ENCODE data around the gene GTSF1L. TPM values are rescaled to one million over a fixed set of nuclear protein-coding genes. Genes with fewer than 3 reads are reported as not detected.

GTSF1L gene
- total RNA-seq, 1 donor from 2014 or later = not detected

GRCh38 chr20:43731469-43731868 is 4.7 kb upstream of the GTSF1L start:
- H3K27me3 ChIP-seq = no peaks in the 10 kb centered on the region
- DNase-seq (ENCODE audit: low spot score) = no peak
- H3K79me2 ChIP-seq (ENCODE audit: low read depth) = no peaks in the 10 kb centered on the region
- TF ChIP-seq EZH2phosphoT487 (IDR thresholded peaks at IDR 0.05) (no peak), EZH2 (IDR thresholded peaks at IDR 0.05) (no peak), CTCF (IDR thresholded peaks at IDR 0.05) (no peak)
- H3K27ac ChIP-seq = no peak overlapping the region
- no peak overlapping the region for H3K9ac ChIP-seq
- no peaks in the 10 kb centered on the region for H4K20me1 ChIP-seq (ENCODE audit: low read depth)
- H3K36me3 ChIP-seq = no peaks in the 10 kb centered on the region
- H2AFZ ChIP-seq (replicated peaks) = no peak overlapping the region
- peaks cover 11% of the 10 kb centered on the region for H3K4me1 Mint-ChIP-seq
- H3K9me3 ChIP-seq (ENCODE audit: low read depth) = no peaks in the 10 kb centered on the region
- no peak overlapping the region for H3K4me3 Mint-ChIP-seq
- H3F3A ChIP-seq (ENCODE audit: low read depth) = peaks cover 8% of the 10 kb centered on the region
- no peaks in the 10 kb centered on the region for H3K36me3 Mint-ChIP-seq
- H3K9me3 Mint-ChIP-seq = no peaks in the 10 kb centered on the region
- no peak overlapping the region for H3K4me2 ChIP-seq
- peaks cover 16% of the 10 kb centered on the region for H3K4me1 ChIP-seq
- no peak overlapping the region for H3K27ac Mint-ChIP-seq
- peaks cover 5% of the 10 kb centered on the region for H3K27me3 Mint-ChIP-seq (ENCODE audit: insufficient read depth, low read depth)
- H3K4me3 ChIP-seq = no peak overlapping the region

DNA sequence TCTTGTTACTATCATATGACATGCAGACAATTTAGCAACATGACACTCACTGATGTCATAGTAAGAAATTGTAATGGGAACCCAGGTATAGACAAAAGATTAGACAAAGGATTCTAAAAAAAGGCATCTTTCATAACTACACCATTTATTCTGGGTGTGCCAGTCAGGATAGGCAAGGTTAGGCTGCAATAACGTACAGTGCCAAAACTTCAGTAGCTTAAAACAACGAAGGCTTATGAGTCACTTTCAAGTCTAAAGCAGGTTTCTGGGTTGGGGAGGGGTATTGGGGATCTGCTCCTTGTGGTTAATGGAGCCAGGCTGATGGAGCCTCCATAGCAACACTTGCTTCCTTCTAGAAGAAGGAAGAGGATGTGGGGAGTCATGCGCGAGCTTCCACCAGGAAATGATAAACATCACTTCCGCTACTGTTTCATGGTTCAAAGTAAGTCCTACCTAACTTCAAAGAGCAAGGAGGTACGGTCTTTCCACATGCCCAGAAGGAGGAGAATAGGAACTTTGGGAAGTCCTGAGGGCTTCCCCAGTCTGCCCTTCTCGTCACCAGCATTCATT is 2.0 kb upstream of the GTSF1L start:
- Mint-ChIP-seq H3K27me3 (ENCODE audit: insufficient read depth, low read depth) (peaks cover 4% of the 10 kb centered on the region), H3K9me3 (no peaks in the 10 kb centered on the region), H3K4me3 (no peak overlapping the region), H3K36me3 (no peaks in the 10 kb centered on the region), H3K27ac (no peak overlapping the region), H3K4me1 (peaks cover 10% of the 10 kb centered on the region)
- no peaks in the 10 kb centered on the region for H4K20me1 ChIP-seq (ENCODE audit: low read depth)
- H3K36me3 ChIP-seq = no peaks in the 10 kb centered on the region
- H3K9ac ChIP-seq = no peak overlapping the region
- no peak overlapping the region for H3K27ac ChIP-seq
- no peaks in the 10 kb centered on the region for H3K79me2 ChIP-seq (ENCODE audit: low read depth)
- H3K4me3 ChIP-seq = no peak overlapping the region
- no peaks in the 10 kb centered on the region for H3K27me3 ChIP-seq
- peaks cover 16% of the 10 kb centered on the region for H3K4me1 ChIP-seq
- TF ChIP-seq EZH2phosphoT487 (IDR thresholded peaks at IDR 0.05) (no peak), CTCF (IDR thresholded peaks at IDR 0.05) (no peak), EZH2 (IDR thresholded peaks at IDR 0.05) (no peak)
- H3F3A ChIP-seq (ENCODE audit: low read depth) = peaks cover 8% of the 10 kb centered on the region
- no peak overlapping the region for H2AFZ ChIP-seq (replicated peaks)
- H3K4me2 ChIP-seq = no peak overlapping the region
- no peaks in the 10 kb centered on the region for H3K9me3 ChIP-seq (ENCODE audit: low read depth)
- no peak for DNase-seq (ENCODE audit: low spot score)

GRCh38 chr20:43727980-43728590 is 1.3 kb upstream of the GTSF1L start:
- peaks cover 8% of the 10 kb centered on the region for H3K4me1 Mint-ChIP-seq

More at GRCh38 chr20:43727980-43728590, 1.3 kb upstream of the GTSF1L start:
- H3K9ac ChIP-seq = no peak overlapping the region
- no peak overlapping the region for H3K4me3 ChIP-seq
- no peak for TF ChIP-seq EZH2phosphoT487 (IDR thresholded peaks at IDR 0.05)
- TF ChIP-seq CTCF (IDR thresholded peaks at IDR 0.05) = no peak
- TF ChIP-seq EZH2 (IDR thresholded peaks at IDR 0.05) = no peak
- no peak for DNase-seq (ENCODE audit: low spot score)
- no peak overlapping the region for H3K4me2 ChIP-seq
- H4K20me1 ChIP-seq (ENCODE audit: low read depth) = no peaks in the 10 kb centered on the region
- Mint-ChIP-seq H3K27ac (no peak overlapping the region), H3K9me3 (no peaks in the 10 kb centered on the region), H3K36me3 (no peaks in the 10 kb centered on the region), H3K4me3 (no peak overlapping the region), H3K27me3 (ENCODE audit: insufficient read depth, low read depth) (peaks cover under 1% of the 10 kb centered on the region)
- peaks cover 11% of the 10 kb centered on the region for H3K4me1 ChIP-seq
- H3F3A ChIP-seq (ENCODE audit: low read depth) = peaks cover 3% of the 10 kb centered on the region
- no peaks in the 10 kb centered on the region for H3K27me3 ChIP-seq
- no peak overlapping the region for H2AFZ ChIP-seq (replicated peaks)
- H3K79me2 ChIP-seq (ENCODE audit: low read depth) = no peaks in the 10 kb centered on the region
- no peak overlapping the region for H3K27ac ChIP-seq
- H3K36me3 ChIP-seq = no peaks in the 10 kb centered on the region
- no peaks in the 10 kb centered on the region for H3K9me3 ChIP-seq (ENCODE audit: low read depth)

Data from neural progenitor cell (in vitro differentiated cells).